Measurements from ENCODE around the gene GJA4. TPM values are rescaled to one million over a fixed set of nuclear protein-coding genes. Genes with fewer than 3 reads are reported as not detected.
A peak's percentile ranks its signal among the peaks of the same experiment; 100 is the strongest.

The GJA4 gene
- total and polyA plus RNA-seq, 2 of the 8 experiments (the other 6 are each of a cell fraction or from before 2014, with no cell fraction given) = 3.2 to 3.9 TPM

DNA sequence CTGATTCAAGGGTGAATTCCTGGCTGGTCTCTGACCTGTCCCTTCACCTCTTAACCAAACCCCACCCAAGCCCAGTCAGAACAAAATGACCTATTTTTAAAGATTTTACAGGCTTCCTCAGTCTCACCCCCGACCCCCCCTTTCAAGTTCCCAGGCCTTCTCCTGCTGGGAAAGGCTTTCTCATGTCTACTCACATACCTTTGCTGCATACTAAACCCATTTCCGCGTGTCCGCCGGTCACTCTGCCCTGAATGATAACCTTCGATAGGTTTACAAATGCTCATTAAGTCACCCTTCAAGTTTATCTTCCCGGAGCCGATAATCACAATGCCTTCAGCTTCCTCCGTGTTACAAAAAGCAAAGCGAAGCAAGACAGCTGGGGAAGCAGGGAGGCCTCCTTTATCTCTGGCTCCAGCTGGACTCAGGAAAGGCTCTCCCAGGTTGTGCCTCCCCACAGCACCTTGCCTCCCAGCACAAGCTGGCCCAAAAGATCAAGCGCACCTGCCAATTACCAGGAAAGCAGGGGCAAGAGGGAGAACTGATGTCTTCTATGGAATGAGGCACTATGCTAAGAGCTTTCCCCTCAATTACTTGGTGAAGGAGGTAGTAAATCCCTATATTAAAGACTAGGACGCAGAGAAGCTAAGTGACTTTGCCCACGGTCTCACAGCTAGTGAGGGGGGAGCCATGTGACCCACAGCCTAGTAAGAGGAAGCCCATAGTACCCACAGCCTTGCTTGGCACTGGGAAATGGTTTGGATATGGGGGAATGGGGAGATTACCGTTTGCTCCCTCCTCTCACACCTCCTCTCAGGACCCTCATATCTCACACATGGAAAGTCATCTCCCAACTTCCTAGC, 50.8 kb downstream of the GJA4 start:
- Histone ChIP-seq H3K56ac (replicated peaks; ENCODE audit: insufficient read length, low read depth, low read length) (no peak overlapping the region), H3K9me3 (ENCODE audit: insufficient read depth in 2 of 2, low read depth in 1 of 2, low read length in 1 of 2) (no peaks in the 10 kb centered on the region), H3K79me2 (ENCODE audit: control insufficient read depth in 1 of 2, insufficient read depth in 2 of 2, low read length in 2 of 2) (no peaks in the 10 kb centered on the region), H2AK5ac (ENCODE audit: low read depth, low read length) (peak overlapping the region; percentile 82; the same call in 1 of the 2 replicates), H2BK5ac (ENCODE audit: low read depth, low read length) (peak overlapping the region; percentile 85; the same call in 1 of the 2 replicates), H3K4me1 (replicated peaks in 1 of 4; ENCODE audit: control insufficient read depth in 3 of 4, insufficient read depth in 4 of 4, low read length in 3 of 4) (peaks cover 16 to 27% (median 18%) of the 10 kb centered on the region in 4 experiments), H3K18ac (ENCODE audit: extremely low read depth, low read length) (peak overlapping the region; percentile 44), H2BK15ac (ENCODE audit: low read length) (no peak overlapping the region; the same call in 1 of the 2 replicates), H3K14ac (ENCODE audit: insufficient read length) (no peak overlapping the region), H3K23ac (ENCODE audit: insufficient read length) (no peak overlapping the region), H3K27me3 (replicated peaks in 1 of 4; ENCODE audit: control insufficient read depth in 3 of 4, extremely low read depth in 1 of 4, insufficient read depth in 3 of 4, low read length in 3 of 4) (no peaks in the 10 kb centered on the region), H2BK12ac (ENCODE audit: low read depth, low read length) (peak overlapping the region; percentile 91; the same call in 1 of the 2 replicates), H3K79me1 (ENCODE audit: low read depth, low read length) (no peaks in the 10 kb centered on the region), H2AFZ (ENCODE audit: low read length) (no peak overlapping the region), H3K23me2 (ENCODE audit: low read depth, low read length) (no peaks in the 10 kb centered on the region), H4K91ac (replicated peaks; ENCODE audit: insufficient read length, low read length) (peak overlapping the region; percentile 25), H3K9ac (replicated peaks in 1 of 4; ENCODE audit: extremely low read depth in 1 of 4, low read depth in 3 of 4, low read length in 3 of 4) (no peak overlapping the region; a peak in 2 of 7 replicates), H3K4me2 (ENCODE audit: insufficient read depth in 1 of 2, low read depth in 2 of 2, low read length in 2 of 2) (peak overlapping the region; percentile 42 to 65), H3K4me3 (ENCODE audit: extremely low read depth in 1 of 4, insufficient read depth in 2 of 4, low read depth in 3 of 4, low read length in 4 of 4) (peak overlapping the region in 2 of 4 experiments; percentile 12 to 23; a peak in 2 of 8 replicates), H3K27ac (ENCODE audit: low read depth, low read length) (no peak overlapping the region), H4K8ac (ENCODE audit: extremely low read depth, insufficient read depth, low read length) (0 out of 2 replicates have a peak overlapping the region, but pooled peaks have one; percentile 64), H4K20me1 (replicated peaks in 1 of 2; ENCODE audit: control insufficient read depth in 1 of 2, insufficient read depth in 2 of 2, low read length in 2 of 2) (no peaks in the 10 kb centered on the region), H3K36me3 (ENCODE audit: control insufficient read depth in 2 of 4, insufficient read depth in 4 of 4, low read length in 3 of 4) (no peaks in the 10 kb centered on the region), H2BK120ac (replicated peaks; ENCODE audit: low read depth, low read length) (no peak overlapping the region), H2BK20ac (ENCODE audit: low read length) (peak overlapping the region; percentile 49; the same call in 1 of the 2 replicates), H3K4ac (replicated peaks; ENCODE audit: insufficient read length, low read depth, low read length) (no peak overlapping the region), H4K5ac (ENCODE audit: insufficient read length, low read depth, low read length) (no peak overlapping the region)
- DNase-seq (ENCODE audit: low read depth in 1 of 2, low spot score in 2 of 2) (no peak), FAIRE-seq (no peak)
- TF ChIP-seq KDM4A (IDR thresholded peaks at IDR 0.05; ENCODE audit: low read depth, low read length, severe bottlenecking) (no peak), TAF7 (optimal IDR thresholded peaks at IDR 0.05; ENCODE audit: borderline replicate concordance, low read depth, low read length) (no peak)
- ChIA-PET POLR2A (ENCODE audit: partially characterized antibody) (interaction anchor here (0.5 to 1.4 kb wide), 6 partner anchors 8 to 332 kb away, joined by 3 read pairs; partner anchors contain the start of genes SMIM12 and ZMYM1), CTCF (ENCODE audit: partially characterized antibody) (interaction anchor here (0.6 to 14.3 kb wide), 7 partner anchors 10 to 355 kb away, joined by 3 to 230 read pairs (median 6); partner anchors contain the start of gene GJA4)
- 52% methylated on average over 14 of the region's 14 CpGs; no CpG with 5 or more reads in 1 of the 2 experiments for WGBS, 2 experiments (ENCODE audit: extremely low coverage in 1 of 2, insufficient coverage in 1 of 2, insufficient read length in 1 of 2, insufficient replicate concordance in 2 of 2, low coverage in 1 of 2, low lambda C conversion rate in 2 of 2, missing lambda C conversion rate in 1 of 2)
